H1 (cell line): ENCODE data around the gene HOXB6. TPM values are rescaled to one million over a fixed set of nuclear protein-coding genes. Genes with fewer than 3 reads are reported as not detected.

Experiments
- CTCF ChIA-PET: fragments of 300-600 bp; sonication (Branson Sonifier 250); formaldehyde crosslinking; loops from one replicate; lab custom pipeline; 2021; ENCODE audit not compliant: partially characterized antibody; lab: Charles Lee
- POLR2A ChIA-PET: fragments of 300-600 bp; sonication (Branson Sonifier 250); formaldehyde crosslinking; loops from one replicate; lab custom pipeline; 2021; ENCODE audit warnings: inconsistent platforms; ENCODE audit not compliant: partially characterized antibody; lab: Charles Lee
- DNase-seq, 2 experiments: peaks; one replicate each; pipeline versions ENCODE4 v3.0.0 to v3.0.0-alpha.2; 2010 to 2022; ENCODE audit warnings: low spot score in 2 of 2, low read depth in 1 of 2, mixed read lengths in 1 of 2
- FAIRE-seq: peaks from 2 replicates; lab custom pipeline; 2011; peaks lifted over from hg19 to GRCh38; lab: Jason Lieb, UNC
- H2AFZ ChIP-seq: 2 replicates; pipeline ENCODE4 v1.8.1; 2012; ENCODE audit warnings: low read length, inconsistent platforms
- H2AK5ac ChIP-seq: 2 replicates; pipeline ENCODE4 v1.6.1; 2013; ENCODE audit warnings: low read depth, low read length
- H2BK120ac ChIP-seq: replicated peaks from 2 replicates; pipeline ENCODE3; 2013; ENCODE audit warnings: low read depth, low read length, inconsistent platforms
- H2BK12ac ChIP-seq: 2 replicates; pipeline ENCODE4 v1.6.1; 2013; ENCODE audit warnings: low read depth, low read length
- H2BK15ac ChIP-seq: 2 replicates; pipeline ENCODE4 v1.6.1; 2013; ENCODE audit warnings: low read length
- H2BK20ac ChIP-seq: 2 replicates; pipeline ENCODE4 v1.6.1; 2013; ENCODE audit warnings: low read length
- H2BK5ac ChIP-seq: 2 replicates; pipeline ENCODE4 v1.6.1; 2013; ENCODE audit warnings: low read depth, low read length
- H3K14ac ChIP-seq: 2 replicates; pipeline ENCODE4 v1.6.1; 2013; ENCODE audit warnings: inconsistent platforms; ENCODE audit not compliant: insufficient read length
- H3K18ac ChIP-seq: 2 replicates; pipeline ENCODE4 v1.6.1; 2013; ENCODE audit warnings: low read length; ENCODE audit errors: extremely low read depth
- H3K23ac ChIP-seq: 2 replicates; pipeline ENCODE4 v1.6.1; 2013; ENCODE audit warnings: inconsistent platforms; ENCODE audit not compliant: insufficient read length
- H3K23me2 ChIP-seq: 2 replicates; pipeline ENCODE4 v1.6.1; 2013; ENCODE audit warnings: low read depth, low read length
- H3K27ac ChIP-seq: 2 replicates; pipeline ENCODE4 v1.6.1; 2011; ENCODE audit warnings: low read depth, low read length, inconsistent platforms
- H3K27me3 ChIP-seq, 4 experiments: replicated peaks in 1 of 4; 1 replicate in 1 of 4; 2 replicates in 3 of 4; pipeline versions ENCODE4 v1.6.1 to v1.8.1; 2011 to 2013; ENCODE audit warnings: low read length in 3 of 4, mild to moderate bottlenecking in 3 of 4, inconsistent platforms in 2 of 4, mixed read lengths in 2 of 4, moderate library complexity in 1 of 4; ENCODE audit not compliant: control insufficient read depth in 3 of 4, insufficient read depth in 3 of 4; ENCODE audit errors: extremely low read depth in 1 of 4
- H3K36me3 ChIP-seq, 4 experiments: 2 replicates each; pipeline versions ENCODE4 v1.6.1 to v1.8.1; 2011 to 2013; ENCODE audit warnings: mild to moderate bottlenecking in 4 of 4, low read length in 3 of 4, moderate library complexity in 2 of 4, control low read depth in 1 of 4, inconsistent platforms in 1 of 4; ENCODE audit not compliant: insufficient read depth in 4 of 4, control insufficient read depth in 2 of 4
- H3K4ac ChIP-seq: replicated peaks from 2 replicates; pipeline ENCODE3; 2013; ENCODE audit warnings: low read length, low read depth, mixed read lengths, inconsistent platforms; ENCODE audit not compliant: insufficient read length
- H3K4me1 ChIP-seq, 4 experiments: replicated peaks in 1 of 4; 1 replicate in 1 of 4; 2 replicates in 3 of 4; pipeline versions ENCODE4 v1.6.1 to v1.8.1; 2011 to 2013; ENCODE audit warnings: low read length in 3 of 4, inconsistent platforms in 2 of 4, mixed read lengths in 1 of 4; ENCODE audit not compliant: insufficient read depth in 4 of 4, control insufficient read depth in 3 of 4
- H3K4me2 ChIP-seq, 2 experiments: 2 replicates each; pipeline versions ENCODE4 v1.6.1 to v1.8.1; 2011 to 2013; ENCODE audit warnings: low read depth in 2 of 2, low read length in 2 of 2, control low read depth in 1 of 2, inconsistent platforms in 1 of 2, mild to moderate bottlenecking in 1 of 2; ENCODE audit not compliant: insufficient read depth in 1 of 2
- H3K4me3 ChIP-seq, 4 experiments: fragments of 200-600, 300-600 bp in 1 of 4; sonication (generic), shearing (Covaris generic), sonication (Bioruptor Twin) in 1 of 4; 2 replicates each; pipeline versions ENCODE4 v1.5.1 to v1.8.1; 2011 to 2016; ENCODE audit warnings: low read length in 4 of 4, low read depth in 3 of 4, control low read depth in 2 of 4, inconsistent platforms in 2 of 4, mild to moderate bottlenecking in 2 of 4, mixed read lengths in 1 of 4, moderate library complexity in 1 of 4; ENCODE audit not compliant: insufficient read depth in 2 of 4; ENCODE audit errors: extremely low read depth in 1 of 4
- H3K56ac ChIP-seq: replicated peaks from 2 replicates; pipeline ENCODE3; 2013; ENCODE audit warnings: low read depth, mild to moderate bottlenecking, mixed read lengths, low read length, inconsistent platforms; ENCODE audit not compliant: insufficient read length
- H3K79me1 ChIP-seq: 2 replicates; pipeline ENCODE4 v1.6.1; 2013; ENCODE audit warnings: low read depth, low read length, control low read depth
- H3K79me2 ChIP-seq, 2 experiments: 2 replicates each; pipeline versions ENCODE4 v1.6.1 to v1.8.1; 2012 to 2013; ENCODE audit warnings: low read length in 2 of 2, mild to moderate bottlenecking in 2 of 2, inconsistent platforms in 1 of 2; ENCODE audit not compliant: insufficient read depth in 2 of 2, control insufficient read depth in 1 of 2
- H3K9ac ChIP-seq, 4 experiments: replicated peaks in 1 of 4; 1 replicate in 1 of 4; 2 replicates in 3 of 4; pipeline versions ENCODE4 v1.6.1 to v1.8.1; 2011 to 2013; ENCODE audit warnings: low read depth in 3 of 4, low read length in 3 of 4, control low read depth in 2 of 4, mild to moderate bottlenecking in 2 of 4, moderate library complexity in 2 of 4, inconsistent platforms in 1 of 4; ENCODE audit errors: extremely low read depth in 1 of 4
- H3K9me3 ChIP-seq, 2 experiments: 2 replicates each; pipeline versions ENCODE4 v1.6.1 to v1.8.1; 2012 to 2013; ENCODE audit warnings: mild to moderate bottlenecking in 2 of 2, moderate library complexity in 2 of 2, control low read depth in 1 of 2, inconsistent platforms in 1 of 2, low read depth in 1 of 2, low read length in 1 of 2, mixed read lengths in 1 of 2; ENCODE audit not compliant: insufficient read depth in 2 of 2
- H4K20me1 ChIP-seq, 2 experiments: replicated peaks in 1 of 2; 2 replicates each; pipeline versions ENCODE3 to v1.8.1; 2011 to 2013; ENCODE audit warnings: inconsistent platforms in 2 of 2, low read length in 2 of 2, mild to moderate bottlenecking in 1 of 2; ENCODE audit not compliant: insufficient read depth in 2 of 2, control insufficient read depth in 1 of 2
- H4K5ac ChIP-seq: 2 replicates; pipeline ENCODE4 v1.6.1; 2013; ENCODE audit warnings: low read length, low read depth, mixed read lengths, inconsistent platforms; ENCODE audit not compliant: insufficient read length
- H4K8ac ChIP-seq: 2 replicates; pipeline ENCODE4 v1.8.0; 2013; ENCODE audit warnings: mild to moderate bottlenecking, moderate library complexity, low read length, inconsistent platforms; ENCODE audit not compliant: insufficient read depth; ENCODE audit errors: extremely low read depth
- H4K91ac ChIP-seq: replicated peaks from 2 replicates; pipeline ENCODE3; 2013; ENCODE audit warnings: low read length, mixed read lengths, inconsistent platforms; ENCODE audit not compliant: insufficient read length
- BCL11A ChIP-seq, 2 experiments: IDR thresholded peaks; one replicate each; pipeline ENCODE4 v1.6.1; 2011; ENCODE audit warnings: low read depth in 2 of 2, low read length in 2 of 2, mild to moderate bottlenecking in 2 of 2
- RNF2 ChIP-seq: fragments of 200-900, 300-1000 bp; sonication (generic); IDR thresholded peaks from 2 replicates; pipeline ENCODE4 v1.7.1; 2016; ENCODE audit warnings: borderline replicate concordance, low read depth, mild to moderate bottlenecking, antibody characterized with exemption, low read length; ENCODE audit not compliant: poor library complexity, severe bottlenecking; ENCODE audit errors: missing control alignments
- SUZ12 ChIP-seq: fragments of 200-600 bp; sonication (generic); IDR thresholded peaks from 2 replicates; pipeline ENCODE4 v1.6.1; 2012; ENCODE audit warnings: mild to moderate bottlenecking, inconsistent platforms, low read length, moderate library complexity, mixed read lengths
- TBP ChIP-seq: IDR thresholded peaks from 2 replicates; pipeline ENCODE4 v1.6.1; 2011; ENCODE audit warnings: low read depth, low read length, improper control_type of control experiment
- WGBS, 2 experiments: shearing (Covaris generic) in 1 of 2; methylation state at CpG; one replicate each; pipeline versions ENCODE4 v1.1.6 to v1.1.7; 2013 to 2015; ENCODE audit warnings: low lambda C conversion rate in 2 of 2, mixed read lengths in 2 of 2, inconsistent platforms in 1 of 2, low coverage in 1 of 2, missing lambda C conversion rate in 1 of 2; ENCODE audit not compliant: insufficient replicate concordance in 2 of 2, insufficient coverage in 1 of 2, insufficient read length in 1 of 2; ENCODE audit errors: extremely low coverage in 1 of 2, missing lambda C conversion rate in 1 of 2; 5-methylcytosine and 5-hydroxymethylcytosine counted together
- polyA plus RNA-seq, 7 experiments: library from polyadenylated mRNA; depleted of rRNA in 3 of 7; stranded (reverse) in 5 of 7; unstranded in 2 of 7; fragments of >200 nt in 5 of 7; fragments of 200-250 nt in 2 of 7; gene quantifications; 1 replicate in 5 of 7; 2 replicates in 1 of 7; 4 replicates in 1 of 7; pipeline versions ENCODE4 v1.2.1 to v1.2.3, GENCODE V29; 2011 to 2013; ENCODE audit warnings: missing spikeins in 2 of 7, mixed read lengths in 2 of 7
- total RNA-seq: library from RNA; stranded (reverse); fragmentation: NEBNext Ultra II Directional; extraction: Animal tissue kit (Norgen Biotek cat#: 25700); gene quantifications from 2 replicates; pipeline ENCODE4 v1.2.1, GENCODE V29; 2021

The HOXB6 gene
- total and polyA plus RNA-seq, 2 of the 8 experiments (the other 6 are each of a cell fraction or from before 2014, with no cell fraction given) = not detected

DNA sequence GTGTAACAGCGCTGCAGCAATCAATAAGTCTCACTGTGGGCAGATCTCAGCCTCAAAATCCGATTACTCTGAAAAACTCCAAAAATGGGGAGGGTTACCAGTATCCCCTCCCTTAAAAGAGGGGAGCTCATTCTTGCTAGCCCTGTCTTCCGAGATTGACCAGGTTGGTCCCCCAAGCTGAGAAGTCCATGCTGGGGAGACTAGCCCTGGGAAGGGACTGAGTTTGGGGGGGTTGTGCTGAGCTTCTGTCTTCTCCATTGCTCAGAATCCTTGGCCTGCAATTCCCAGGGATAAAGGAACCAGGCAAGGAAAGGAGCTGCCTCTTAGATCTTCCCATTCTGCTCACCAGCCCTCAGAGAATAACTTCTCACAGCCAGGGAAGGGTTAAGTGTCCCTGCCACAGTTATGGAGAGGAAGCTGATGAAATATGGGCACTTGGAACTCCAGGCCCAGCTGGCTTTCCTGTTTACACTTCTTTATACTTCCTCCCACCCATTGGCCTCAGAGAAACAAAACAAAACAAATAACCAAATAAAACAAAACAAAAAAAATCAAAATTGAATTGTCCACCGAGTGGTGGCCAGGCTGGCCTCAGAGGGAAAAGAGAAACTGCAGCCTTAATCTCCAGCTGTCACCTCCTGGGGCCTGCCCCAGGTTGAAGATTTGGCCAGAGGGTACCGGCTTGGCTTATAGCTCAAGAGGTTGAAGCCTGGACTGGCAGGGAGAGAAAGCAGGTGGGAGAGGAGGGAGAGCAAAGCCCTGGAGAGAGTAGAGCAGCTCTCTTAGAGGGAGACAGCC lies 17.3 kb downstream of the HOXB6 start:
- Histone ChIP-seq H2BK12ac (no peak overlapping the region), H4K91ac (no peak overlapping the region), H2BK15ac (no peak overlapping the region), H3K9ac (no peak overlapping the region), H3K4me1 (peaks cover 0 to 3% (median 0%) of the 10 kb centered on the region in 4 experiments; a peak in 3 of 7 replicates), H3K79me2 (no peaks in the 10 kb centered on the region), H4K5ac (no peak overlapping the region), H4K20me1 (peaks cover 23 to 37% of the 10 kb centered on the region in 2 experiments), H3K4ac (no peak overlapping the region), H3K9me3 (no peaks in the 10 kb centered on the region; a peak in 1 of 4 replicates), H2BK120ac (no peak overlapping the region), H3K79me1 (no peaks in the 10 kb centered on the region), H3K4me3 (no peak overlapping the region), H3K27ac (no peak overlapping the region), H3K56ac (no peak overlapping the region), H3K4me2 (no peak overlapping the region), H4K8ac (no peak overlapping the region), H2BK20ac (no peak overlapping the region), H2AFZ (no peak overlapping the region), H2BK5ac (no peak overlapping the region), H2AK5ac (no peak overlapping the region), H3K14ac (no peak overlapping the region), H3K18ac (no peak overlapping the region), H3K27me3 (peaks cover 99 to 100% (median 100%) of the 10 kb centered on the region in 4 experiments), H3K23ac (no peak overlapping the region), H3K23me2 (no peaks in the 10 kb centered on the region), H3K36me3 (peaks cover 0 to 12% (median 0%) of the 10 kb centered on the region in 4 experiments; a peak in 1 of 8 replicates)
- ChIA-PET POLR2A (interaction anchor here (0.6 to 1.6 kb wide), 3 partner anchors 12 to 158 kb away, joined by 3 to 4 read pairs (median 4); no protein-coding TSS in a partner anchor), CTCF (interaction anchor here (0.7 to 4.7 kb wide), 23 partner anchors 9 to 372 kb away, joined by 3 to 24 read pairs (median 5); no protein-coding TSS in a partner anchor)
- FAIRE-seq (no peak), DNase-seq (no peak)
- WGBS, 2 experiments = 17% methylated on average over 5 of the region's 5 CpGs; no CpG with 5 or more reads in 1 of the 2 experiments
- TF ChIP-seq TBP (no peak), BCL11A (IDR thresholded peaks at IDR 0.05; ENCODE audit: low read depth in 2 of 2, low read length in 2 of 2) (no peak), RNF2 (peak; percentile 74), SUZ12 (peak; percentile 35; the same call in 1 of the 2 replicates)
